GM10248 (cell line): ENCODE results near the gene SIT1.

Experiments used
- CTCF ChIA-PET: fragments of 300-600 bp; sonication (Branson Sonifier 250); formaldehyde crosslinking; extraction: SDS; loops from one replicate; lab custom pipeline; 2021; ENCODE audit warnings: antibody characterized with exemption; lab: Yijun Ruan, JAX
- POLR2A ChIA-PET: fragments of 350-650 bp; sonication (Branson Sonifier 250); formaldehyde crosslinking; extraction: SDS; loops from one replicate; lab custom pipeline; 2020; ENCODE audit warnings: antibody characterized with exemption; lab: Yijun Ruan, JAX
- DNase-seq: peaks from one replicate; pipeline ENCODE4 v3.0.0; 2012; ENCODE audit errors: extremely low spot score
- TF ChIP-seq, protein P1 (sequence below): IDR thresholded peaks from 2 replicates; pipeline ENCODE4 v1.5.1; 2012; ENCODE audit warnings: mild to moderate bottlenecking, low read depth; ENCODE audit errors: extremely low read depth, missing control alignments, control extremely low read depth

The SIT1 gene

DNA sequence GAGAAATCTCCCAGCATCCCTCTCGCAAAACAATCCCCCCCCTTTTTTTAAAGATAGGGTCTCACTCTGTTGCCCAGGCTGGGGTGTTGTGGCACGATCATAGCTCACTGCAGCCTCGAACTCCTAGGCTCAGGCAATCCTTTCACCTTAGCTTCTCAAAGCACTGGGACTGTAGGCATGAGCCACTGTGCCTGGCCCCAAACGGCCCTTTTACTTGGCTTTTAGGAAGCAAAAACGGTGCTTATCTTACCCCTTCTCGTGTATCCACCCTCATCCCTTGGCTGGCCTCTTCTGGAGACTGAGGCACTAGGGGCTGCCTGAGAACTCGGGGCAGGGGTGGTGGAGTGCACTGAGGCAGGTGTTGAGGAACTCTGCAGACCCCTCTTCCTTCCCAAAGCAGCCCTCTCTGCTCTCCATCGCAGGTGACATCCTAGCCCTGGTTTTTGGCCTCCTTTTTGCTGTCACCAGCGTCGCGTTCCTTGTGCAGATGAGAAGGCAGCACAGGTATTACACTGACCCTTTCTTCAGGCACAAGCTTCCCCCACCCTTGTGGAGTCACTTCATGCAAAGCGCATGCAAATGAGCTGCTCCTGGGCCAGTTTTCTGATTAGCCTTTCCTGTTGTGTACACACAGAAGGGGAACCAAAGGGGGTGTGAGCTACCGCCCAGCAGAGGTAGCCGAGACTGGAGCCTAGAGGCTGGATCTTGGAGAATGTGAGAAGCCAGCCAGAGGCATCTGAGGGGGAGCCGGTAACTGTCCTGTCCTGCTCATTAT is 29.8 kb upstream of the SIT1 start:
- DNase-seq, result peak; percentile 59
- TF ChIP-seq, protein P1, sequence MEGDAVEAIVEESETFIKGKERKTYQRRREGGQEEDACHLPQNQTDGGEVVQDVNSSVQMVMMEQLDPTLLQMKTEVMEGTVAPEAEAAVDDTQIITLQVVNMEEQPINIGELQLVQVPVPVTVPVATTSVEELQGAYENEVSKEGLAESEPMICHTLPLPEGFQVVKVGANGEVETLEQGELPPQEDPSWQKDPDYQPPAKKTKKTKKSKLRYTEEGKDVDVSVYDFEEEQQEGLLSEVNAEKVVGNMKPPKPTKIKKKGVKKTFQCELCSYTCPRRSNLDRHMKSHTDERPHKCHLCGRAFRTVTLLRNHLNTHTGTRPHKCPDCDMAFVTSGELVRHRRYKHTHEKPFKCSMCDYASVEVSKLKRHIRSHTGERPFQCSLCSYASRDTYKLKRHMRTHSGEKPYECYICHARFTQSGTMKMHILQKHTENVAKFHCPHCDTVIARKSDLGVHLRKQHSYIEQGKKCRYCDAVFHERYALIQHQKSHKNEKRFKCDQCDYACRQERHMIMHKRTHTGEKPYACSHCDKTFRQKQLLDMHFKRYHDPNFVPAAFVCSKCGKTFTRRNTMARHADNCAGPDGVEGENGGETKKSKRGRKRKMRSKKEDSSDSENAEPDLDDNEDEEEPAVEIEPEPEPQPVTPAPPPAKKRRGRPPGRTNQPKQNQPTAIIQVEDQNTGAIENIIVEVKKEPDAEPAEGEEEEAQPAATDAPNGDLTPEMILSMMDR, result no peak
- CTCF ChIA-PET, result interaction anchor here (1.4 to 2.9 kb wide), 7 partner anchors 14 to 109 kb away, joined by 3 to 24 read pairs (median 5); partner anchors contain the start of gene ARHGEF39
- POLR2A ChIA-PET, result no interaction called here

GRCh38 chr9:35679766-35680330 is 29.1 kb upstream of the SIT1 start:
- POLR2A ChIA-PET, result no interaction called here
- no peak for DNase-seq
- CTCF ChIA-PET, result interaction anchor here (0.8 to 2.9 kb wide), 9 partner anchors 15 to 110 kb away, joined by 3 to 24 read pairs (median 5); partner anchors contain the start of gene ARHGEF39
- TF ChIP-seq, protein P1, result no peak

- POLR2A ChIA-PET, result no interaction called here
- CTCF ChIA-PET, result interaction anchor here (0.8 to 2.9 kb wide), 6 partner anchors 14 to 50 kb away, joined by 3 to 24 read pairs (median 5); partner anchors contain the start of gene ARHGEF39
- DNase-seq, result no peak
- TF ChIP-seq, protein P1, result no peak
Measured at GRCh38 chr9:35679091-35679490, 28.4 kb upstream of the SIT1 start.

DNA sequence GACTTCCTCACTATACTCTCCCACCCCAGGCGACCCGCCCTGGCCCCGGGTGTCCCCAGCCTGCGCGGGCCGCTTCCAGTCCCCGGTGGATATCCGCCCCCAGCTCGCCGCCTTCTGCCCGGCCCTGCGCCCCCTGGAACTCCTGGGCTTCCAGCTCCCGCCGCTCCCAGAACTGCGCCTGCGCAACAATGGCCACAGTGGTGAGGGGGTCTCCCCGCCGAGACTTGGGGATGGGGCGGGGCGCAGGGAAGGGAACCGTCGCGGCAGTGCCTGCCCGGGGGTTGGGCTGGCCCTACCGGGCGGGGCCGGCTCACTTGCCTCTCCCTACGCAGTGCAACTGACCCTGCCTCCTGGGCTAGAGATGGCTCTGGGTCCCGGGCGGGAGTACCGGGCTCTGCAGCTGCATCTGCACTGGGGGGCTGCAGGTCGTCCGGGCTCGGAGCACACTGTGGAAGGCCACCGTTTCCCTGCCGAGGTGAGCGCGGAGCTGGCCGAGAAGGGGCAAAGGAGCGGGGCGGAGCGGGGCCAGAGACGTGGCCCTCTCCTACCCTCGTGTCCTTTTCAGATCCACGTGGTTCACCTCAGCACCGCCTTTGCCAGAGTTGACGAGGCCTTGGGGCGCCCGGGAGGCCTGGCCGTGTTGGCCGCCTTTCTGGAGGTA is 25.1 kb upstream of the SIT1 start:
- CTCF ChIA-PET, result interaction anchor here (0.6 to 5.8 kb wide), 8 partner anchors 12 to 72 kb away, joined by 3 to 37 read pairs (median 8); partner anchors contain the start of genes ARHGEF39, CCDC107 and RMRP
- POLR2A ChIA-PET, result interaction anchor here (0.9 kb wide), 1 partner anchor 15 kb away, joined by 3 read pairs; no protein-coding TSS in a partner anchor
- DNase-seq, result peak; percentile 70
- TF ChIP-seq, protein P1, result no peak

- POLR2A ChIA-PET, result interaction anchor here (0.9 kb wide), 1 partner anchor 16 kb away, joined by 3 read pairs; no protein-coding TSS in a partner anchor
- TF ChIP-seq, protein P1, result no peak
- no peak for DNase-seq
- CTCF ChIA-PET, result interaction anchor here (0.9 to 5.8 kb wide), 6 partner anchors 12 to 26 kb away, joined by 3 to 37 read pairs (median 8); partner anchors contain the start of genes ARHGEF39, CCDC107 and RMRP
Measured at GRCh38 chr9:35675204-35675603, 24.5 kb upstream of the SIT1 start.

- ChIA-PET POLR2A (no interaction called here), CTCF (interaction anchor here (1.1 to 5.8 kb wide), 3 partner anchors 9 to 23 kb away, joined by 5 to 37 read pairs (median 20); partner anchors contain the start of gene ARHGEF39)
- DNase-seq, result no peak
- TF ChIP-seq, protein P1, result no peak
Measured at GRCh38 chr9:35674025-35674361, 23.3 kb upstream of the SIT1 start.
